Skeletal muscle satellite cell (primary cell): ENCODE data around the gene GMDS.

Experiments used
- H3K27me3 ChIP-seq: 2 replicates; pipeline ENCODE4 v1.7.0; 2013; ENCODE audit warnings: low read length; ENCODE audit not compliant: control insufficient read depth, insufficient read depth
- H3K36me3 ChIP-seq: 2 replicates; pipeline ENCODE4 v1.7.0; 2013; ENCODE audit warnings: mild to moderate bottlenecking, control low read depth, low read length; ENCODE audit not compliant: insufficient read depth
- H3K4me1 ChIP-seq: 2 replicates; pipeline ENCODE4 v1.7.0; 2013; ENCODE audit warnings: low read length; ENCODE audit not compliant: control insufficient read depth, insufficient read depth
- H3K4me2 ChIP-seq: 2 replicates; pipeline ENCODE4 v1.7.0; 2013; ENCODE audit warnings: mild to moderate bottlenecking, low read length
- H3K4me3 ChIP-seq: 2 replicates; pipeline ENCODE4 v1.7.0; 2013; ENCODE audit warnings: low read length
- H3K9ac ChIP-seq: 2 replicates; pipeline ENCODE4 v1.7.0; 2013; ENCODE audit warnings: mild to moderate bottlenecking, low read depth, low read length, moderate library complexity
- H3K9me3 ChIP-seq: replicated peaks from 2 replicates; pipeline ENCODE4 v1.7.0; 2013; ENCODE audit warnings: mild to moderate bottlenecking, control low read depth, low read length

The GMDS gene

DNA sequence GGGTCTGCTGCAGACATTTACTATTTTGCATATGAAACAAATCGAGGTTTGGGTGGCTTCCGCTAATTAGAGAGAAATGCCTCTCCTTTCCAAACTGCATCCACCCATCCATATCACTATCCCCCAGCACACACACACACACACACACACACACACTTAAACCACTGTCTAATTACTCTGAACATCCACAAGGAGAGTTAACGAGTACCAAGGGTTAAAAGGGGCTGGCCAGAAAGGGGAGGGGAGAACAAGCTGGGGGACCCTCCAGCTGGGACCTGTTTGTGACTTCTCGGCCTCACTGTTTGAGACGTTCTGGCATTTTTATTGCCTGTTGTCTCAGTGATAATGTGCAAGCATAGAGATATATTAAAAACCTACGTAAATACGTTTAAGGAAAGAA is 374.5 kb downstream of the GMDS start:
- Histone ChIP-seq H3K4me1 (peaks cover 17% of the 10 kb centered on the region), H3K4me3 (no peak overlapping the region), H3K36me3 (no peaks in the 10 kb centered on the region), H3K9ac (no peak overlapping the region), H3K27me3 (no peaks in the 10 kb centered on the region), H3K9me3 (no peaks in the 10 kb centered on the region), H3K4me2 (no peak overlapping the region)

DNA sequence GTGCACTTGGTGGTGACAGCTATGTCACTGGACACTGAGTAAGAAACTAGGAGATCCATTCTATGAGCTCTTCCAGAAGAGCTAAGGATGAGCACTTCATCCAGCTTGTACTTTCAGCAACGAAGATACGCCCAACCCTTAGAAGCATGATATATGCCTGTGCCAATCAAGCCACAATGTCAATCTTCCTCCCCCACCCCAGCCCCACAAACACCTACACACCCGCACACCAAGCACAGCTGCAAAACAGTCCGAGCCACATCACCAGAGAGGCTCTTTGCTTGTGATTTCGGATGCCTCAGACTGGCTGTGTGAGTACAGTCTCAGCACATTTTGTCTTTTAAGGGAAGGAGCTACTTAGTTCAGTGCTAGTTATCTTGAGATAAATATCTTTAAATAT is 375.2 kb downstream of the GMDS start:
- H3K9ac ChIP-seq = no peak overlapping the region
- H3K36me3 ChIP-seq = no peaks in the 10 kb centered on the region
- H3K9me3 ChIP-seq = no peaks in the 10 kb centered on the region
- H3K4me1 ChIP-seq = peaks cover 17% of the 10 kb centered on the region
- H3K4me2 ChIP-seq = no peak overlapping the region
- H3K4me3 ChIP-seq = no peak overlapping the region
- H3K27me3 ChIP-seq = no peaks in the 10 kb centered on the region

DNA sequence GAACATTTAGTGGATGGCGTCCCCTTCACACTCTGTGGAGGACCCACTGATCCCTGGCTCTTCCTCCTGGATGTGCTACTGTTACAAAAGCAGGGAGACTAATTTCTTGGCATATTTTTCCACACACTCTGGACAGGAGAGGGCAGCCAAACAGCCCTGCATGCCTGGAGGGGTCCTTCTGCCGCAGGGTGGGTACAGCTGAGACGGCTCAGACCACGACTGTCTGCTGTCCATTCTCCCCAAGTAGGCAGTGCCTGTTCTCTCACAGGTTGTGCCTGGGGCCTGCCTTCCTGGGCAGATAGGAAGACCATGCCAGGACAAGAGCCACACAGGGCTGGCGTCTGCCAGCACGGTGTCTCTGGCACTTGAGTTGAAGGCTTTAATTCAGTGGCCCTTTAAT is 375.6 kb downstream of the GMDS start:
- H3K27me3 ChIP-seq = no peaks in the 10 kb centered on the region
- H3K4me3 ChIP-seq = no peak overlapping the region
- no peaks in the 10 kb centered on the region for H3K9me3 ChIP-seq
- H3K36me3 ChIP-seq = no peaks in the 10 kb centered on the region
- H3K4me2 ChIP-seq = no peak overlapping the region
- H3K9ac ChIP-seq = no peak overlapping the region
- H3K4me1 ChIP-seq = peaks cover 17% of the 10 kb centered on the region

DNA sequence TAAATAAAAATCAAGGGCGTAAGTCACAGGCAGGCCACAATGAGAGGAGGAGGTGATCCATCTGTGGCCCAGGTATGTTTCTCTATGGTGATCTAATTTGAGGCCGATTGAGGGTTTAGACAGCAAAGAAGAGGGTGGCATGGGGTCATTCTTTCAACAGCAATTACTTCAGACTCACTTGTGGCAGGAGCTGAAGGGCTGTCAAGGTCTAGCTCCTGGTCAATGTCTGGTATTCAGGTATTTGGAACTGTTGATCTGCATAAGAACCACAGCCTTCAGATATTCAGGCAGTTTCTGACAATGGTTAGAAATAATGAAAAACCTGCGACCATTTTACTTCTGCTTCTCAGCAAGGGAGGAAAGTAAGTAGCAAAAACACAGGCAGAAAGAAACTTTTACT is 376.1 kb downstream of the GMDS start:
- Histone ChIP-seq H3K4me2 (no peak overlapping the region), H3K9ac (no peak overlapping the region), H3K9me3 (no peaks in the 10 kb centered on the region), H3K27me3 (no peaks in the 10 kb centered on the region), H3K4me3 (no peak overlapping the region), H3K36me3 (no peaks in the 10 kb centered on the region), H3K4me1 (peaks cover 17% of the 10 kb centered on the region)

DNA sequence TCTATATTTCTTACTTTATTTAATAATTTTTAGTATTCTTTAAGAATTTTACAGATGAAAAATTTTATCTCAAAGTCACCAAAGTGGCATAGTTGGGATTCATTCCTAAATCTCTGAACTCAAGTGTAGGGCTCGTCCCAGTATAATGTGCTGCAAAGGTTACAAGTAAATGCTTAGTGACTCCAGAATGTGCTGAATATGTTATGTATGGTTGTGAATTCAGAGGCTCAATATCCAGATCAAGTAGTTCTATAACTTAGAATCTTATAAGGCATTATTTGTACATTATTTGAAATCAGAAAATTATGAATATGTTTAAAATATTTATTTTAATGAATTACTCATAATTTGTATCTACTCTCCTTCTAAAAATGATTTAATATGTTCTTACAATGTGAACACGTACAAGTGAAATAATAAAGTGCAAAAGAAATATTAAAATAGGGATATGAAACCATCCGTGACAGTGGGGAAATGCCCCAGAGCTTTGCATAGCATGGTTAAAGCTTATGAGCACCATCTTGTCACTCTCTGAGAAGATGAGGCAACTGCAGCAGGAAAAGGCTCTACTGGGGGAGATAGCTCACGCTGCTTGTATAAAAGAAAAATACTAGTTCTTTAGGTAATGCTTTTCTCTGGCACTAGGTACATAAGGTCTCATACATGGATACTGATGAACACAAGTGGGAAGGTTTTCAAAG is 376.7 kb downstream of the GMDS start:
- Histone ChIP-seq H3K9ac (no peak overlapping the region), H3K9me3 (no peaks in the 10 kb centered on the region), H3K36me3 (no peaks in the 10 kb centered on the region), H3K27me3 (no peaks in the 10 kb centered on the region), H3K4me3 (no peak overlapping the region), H3K4me2 (no peak overlapping the region), H3K4me1 (peaks cover 17% of the 10 kb centered on the region)

DNA sequence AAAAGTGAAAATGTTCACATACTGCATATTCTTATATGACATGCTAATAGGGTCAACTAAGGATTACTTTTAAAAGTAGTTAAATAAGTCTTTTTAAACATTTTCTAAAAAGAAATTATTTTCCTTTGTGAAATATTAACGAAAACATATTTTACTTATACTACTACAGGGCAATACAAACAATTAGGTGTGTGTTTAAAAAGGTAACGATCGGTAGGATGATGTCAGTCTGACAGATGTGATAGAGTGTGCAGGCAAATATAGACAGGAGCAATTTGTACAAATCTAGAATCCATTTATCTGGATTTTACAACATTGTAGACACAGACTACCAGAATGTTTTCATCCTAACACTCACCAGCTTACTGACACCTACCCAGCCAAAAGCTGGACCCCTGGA is 378.2 kb downstream of the GMDS start:
- H3K4me3 ChIP-seq = no peak overlapping the region
- no peaks in the 10 kb centered on the region for H3K27me3 ChIP-seq
- no peaks in the 10 kb centered on the region for H3K36me3 ChIP-seq
- H3K4me2 ChIP-seq = no peak overlapping the region
- H3K9ac ChIP-seq = no peak overlapping the region
- H3K4me1 ChIP-seq = peaks cover 6% of the 10 kb centered on the region
- no peaks in the 10 kb centered on the region for H3K9me3 ChIP-seq

DNA sequence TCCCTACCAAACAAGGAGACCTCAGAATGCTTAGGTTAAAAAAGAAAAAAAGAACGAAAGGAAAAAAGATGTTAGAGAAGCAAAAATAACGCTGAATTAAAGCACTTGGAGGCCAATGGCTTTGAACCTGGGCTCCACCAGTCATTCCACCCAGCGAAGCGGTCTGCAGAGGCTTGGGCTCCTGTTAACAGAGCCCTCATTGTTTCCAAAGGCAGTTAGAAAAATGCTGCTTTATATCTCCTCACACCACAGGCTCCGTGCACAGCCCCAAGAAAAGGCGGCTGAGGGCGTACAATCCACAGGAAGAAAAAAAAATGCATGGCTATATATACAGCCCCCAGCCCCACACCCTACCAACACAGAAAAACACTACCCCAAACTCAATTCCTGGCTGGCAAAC is 379.8 kb downstream of the GMDS start:
- Histone ChIP-seq H3K27me3 (no peaks in the 10 kb centered on the region), H3K4me1 (no peaks in the 10 kb centered on the region), H3K9me3 (no peaks in the 10 kb centered on the region), H3K9ac (no peak overlapping the region), H3K4me3 (no peak overlapping the region), H3K36me3 (no peaks in the 10 kb centered on the region), H3K4me2 (no peak overlapping the region)

DNA sequence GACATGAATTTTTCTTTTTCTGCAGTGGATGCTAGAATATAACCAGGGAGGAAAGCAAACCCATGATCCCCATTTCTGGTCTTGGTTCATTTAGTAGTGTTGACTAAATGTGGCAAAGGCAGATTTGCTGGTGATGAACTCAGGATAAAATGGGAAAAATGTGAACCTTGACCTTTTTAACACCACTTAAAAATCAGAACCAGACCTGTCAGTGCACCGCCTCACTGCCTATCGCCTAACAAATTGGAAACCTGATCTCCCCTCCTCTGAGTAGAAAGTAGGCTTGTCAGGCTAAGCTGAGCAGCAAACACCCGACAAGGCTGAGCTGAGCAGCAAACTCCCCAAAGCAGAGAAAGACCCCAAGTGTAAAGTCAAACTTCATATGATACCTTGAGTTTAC is 380.9 kb downstream of the GMDS start:
- Histone ChIP-seq H3K9me3 (no peaks in the 10 kb centered on the region), H3K27me3 (no peaks in the 10 kb centered on the region), H3K4me1 (no peaks in the 10 kb centered on the region), H3K9ac (no peak overlapping the region), H3K4me2 (no peak overlapping the region), H3K4me3 (no peak overlapping the region), H3K36me3 (no peaks in the 10 kb centered on the region)

DNA sequence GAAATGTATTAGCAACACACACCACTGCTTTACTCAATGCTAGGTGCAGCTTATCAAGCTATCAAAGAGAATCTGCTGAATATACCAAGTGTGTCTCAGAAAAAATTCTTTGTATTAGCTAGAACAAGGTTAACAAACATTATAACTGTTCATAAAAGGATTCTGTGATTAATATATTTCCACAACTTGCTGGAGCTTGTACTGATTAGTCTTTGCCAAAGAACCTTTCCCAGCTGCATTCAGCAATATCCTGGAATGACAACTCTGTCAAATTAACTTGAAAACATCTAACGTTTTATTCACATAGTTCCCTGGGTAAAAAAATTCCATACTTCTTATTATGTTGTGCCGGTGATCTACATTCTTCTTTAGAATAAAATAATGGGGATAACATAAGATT is 383.0 kb downstream of the GMDS start:
- H3K4me2 ChIP-seq = no peak overlapping the region

DNA sequence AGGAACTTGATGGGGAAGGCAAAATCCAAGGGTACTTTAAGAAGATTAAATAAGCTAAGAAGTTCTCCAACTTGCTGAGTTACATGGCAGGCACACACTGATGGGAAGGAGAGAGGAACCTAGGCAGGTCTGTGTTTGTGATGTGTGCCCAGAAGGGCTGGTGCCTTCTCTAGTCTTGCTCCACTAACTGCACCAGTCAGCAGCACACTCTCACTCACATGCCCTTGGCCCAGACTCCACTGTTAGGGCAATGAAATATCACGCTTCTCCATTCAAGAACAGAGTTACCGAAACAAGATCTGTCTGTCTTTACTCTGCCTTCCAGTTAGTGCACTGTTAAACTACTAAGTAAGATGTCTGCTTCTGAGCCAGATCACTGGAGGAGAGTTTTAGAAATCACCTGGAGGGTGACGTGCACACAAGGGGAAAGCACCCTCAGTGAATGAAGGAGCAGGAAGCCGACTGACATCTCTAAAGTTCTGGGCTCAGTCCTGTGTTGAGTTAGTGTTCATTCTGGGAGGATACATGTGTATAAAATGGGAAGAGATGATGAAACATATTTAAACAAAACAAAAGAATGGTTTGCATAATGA is 384.6 kb downstream of the GMDS start:
- no peaks in the 10 kb centered on the region for H3K27me3 ChIP-seq
- H3K9ac ChIP-seq = no peak overlapping the region
- H3K4me3 ChIP-seq = no peak overlapping the region
- H3K4me1 ChIP-seq = no peaks in the 10 kb centered on the region
- H3K4me2 ChIP-seq = no peak overlapping the region
- no peaks in the 10 kb centered on the region for H3K9me3 ChIP-seq
- H3K36me3 ChIP-seq = no peaks in the 10 kb centered on the region

More for the DNA sequence above, 383.0 kb downstream of the GMDS start:
- Histone ChIP-seq H3K4me3 (no peak overlapping the region), H3K9me3 (no peaks in the 10 kb centered on the region), H3K27me3 (no peaks in the 10 kb centered on the region), H3K4me1 (no peaks in the 10 kb centered on the region), H3K36me3 (no peaks in the 10 kb centered on the region), H3K9ac (no peak overlapping the region)

DNA sequence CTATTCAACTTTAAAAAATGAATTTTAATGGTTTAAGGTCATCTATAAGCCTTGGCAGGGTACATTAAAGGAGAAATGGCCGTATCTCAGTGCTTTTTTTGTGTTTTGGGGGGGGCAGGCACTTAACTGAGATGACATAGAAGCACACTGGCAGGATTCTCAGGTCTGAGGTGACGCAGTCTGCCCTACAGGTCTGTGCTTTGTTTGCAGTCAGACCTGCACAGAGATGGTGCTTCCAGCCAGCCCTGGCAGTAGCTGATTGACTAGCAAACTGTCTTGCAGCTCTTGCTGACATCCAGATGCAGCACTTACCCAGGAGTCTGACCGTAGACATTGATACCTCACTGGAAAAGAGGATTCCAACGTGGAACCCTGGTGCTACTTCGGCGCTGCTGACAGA is 386.5 kb downstream of the GMDS start:
- Histone ChIP-seq H3K27me3 (no peaks in the 10 kb centered on the region), H3K36me3 (no peaks in the 10 kb centered on the region), H3K4me2 (no peak overlapping the region), H3K9me3 (no peaks in the 10 kb centered on the region), H3K9ac (no peak overlapping the region), H3K4me1 (no peaks in the 10 kb centered on the region), H3K4me3 (no peak overlapping the region)

DNA sequence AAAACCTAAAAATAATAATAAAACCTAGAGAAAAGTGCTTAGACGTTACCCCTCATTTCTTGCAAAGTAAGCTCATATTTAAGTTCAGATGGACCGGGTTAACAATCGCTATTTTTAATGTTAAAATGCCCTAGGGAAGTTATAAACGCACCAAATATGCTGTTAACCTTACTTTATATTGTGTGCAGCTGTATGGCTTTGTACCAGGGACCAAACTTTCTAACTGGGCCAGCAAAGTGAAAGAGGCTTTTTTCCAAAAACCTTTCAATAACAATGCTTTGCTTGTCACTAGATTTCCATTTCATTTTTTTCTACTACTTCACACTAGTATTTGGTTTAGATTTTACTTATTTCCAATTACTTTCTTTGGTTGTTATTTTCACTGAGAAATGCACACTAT is 387.2 kb downstream of the GMDS start:
- no peak overlapping the region for H3K4me2 ChIP-seq
- H3K4me1 ChIP-seq = no peaks in the 10 kb centered on the region
- H3K27me3 ChIP-seq = no peaks in the 10 kb centered on the region
- no peak overlapping the region for H3K9ac ChIP-seq
- H3K4me3 ChIP-seq = no peak overlapping the region
- H3K36me3 ChIP-seq = no peaks in the 10 kb centered on the region
- H3K9me3 ChIP-seq = no peaks in the 10 kb centered on the region
